Measurements from ENCODE around the gene LRRTM3. TPM values are rescaled to one million over a fixed set of nuclear protein-coding genes. Genes with fewer than 3 reads are reported as not detected.

LRRTM3 gene
- not detected for total RNA-seq

DNA sequence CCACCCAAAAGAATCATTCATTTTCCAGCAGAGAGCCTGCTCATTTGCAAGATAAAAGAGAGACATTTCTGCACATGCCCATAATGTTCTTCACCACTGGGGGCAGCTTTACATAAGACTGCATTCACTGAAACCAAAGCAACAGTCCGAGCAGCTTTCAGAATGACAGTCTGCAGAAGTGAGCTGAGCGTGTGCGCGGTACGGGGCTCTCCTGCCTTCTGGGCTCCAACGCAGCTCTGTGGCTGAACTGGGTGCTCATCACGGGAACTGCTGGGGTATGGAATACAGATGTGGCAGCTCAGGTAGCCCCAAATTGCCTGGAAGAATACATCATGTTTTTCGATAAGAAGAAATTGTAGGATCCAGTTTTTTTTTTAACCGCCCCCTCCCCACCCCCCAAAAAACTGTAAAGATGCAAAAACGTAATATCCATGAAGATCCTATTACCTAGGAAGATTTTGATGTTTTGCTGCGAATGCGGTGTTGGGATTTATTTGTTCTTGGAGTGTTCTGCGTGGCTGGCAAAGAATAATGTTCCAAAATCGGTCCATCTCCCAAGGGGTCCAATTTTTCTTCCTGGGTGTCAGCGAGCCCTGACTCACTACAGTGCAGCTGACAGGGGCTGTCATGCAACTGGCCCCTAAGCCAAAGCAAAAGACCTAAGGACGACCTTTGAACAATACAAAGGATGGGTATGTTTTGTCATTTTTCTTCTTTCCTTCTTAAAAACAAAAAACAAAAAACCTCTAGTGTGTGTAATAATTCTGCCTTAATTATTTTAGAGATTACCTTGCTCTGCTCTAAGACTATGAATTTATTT lies at the start of gene LRRTM3:
TSS of gene LRRTM3 (plus strand) at position 141 of the 820 bp plus-strand sequence.
- Histone ChIP-seq H3K27ac (no peak within 1 kb of the TSS), H3K36me3 (no peaks in the 10 kb centered on the region), H3K27me3 (peaks cover 3% of the 10 kb centered on the region), H3K4me1 (peaks cover 0 to 5% of the 10 kb centered on the region in 2 donors), H3K9me3 (no peaks in the 10 kb centered on the region), H3K4me3 (replicated peaks in 1 of 3) (no peak within 1 kb of the TSS)
- DNase-seq: peak; percentile 42 to 49
- intact Hi-C loops (cut with DNase I): no loop called here
- TF ChIP-seq POLR2A (IDR thresholded peaks at IDR 0.05): no peak
- TF ChIP-seq, protein P1, sequence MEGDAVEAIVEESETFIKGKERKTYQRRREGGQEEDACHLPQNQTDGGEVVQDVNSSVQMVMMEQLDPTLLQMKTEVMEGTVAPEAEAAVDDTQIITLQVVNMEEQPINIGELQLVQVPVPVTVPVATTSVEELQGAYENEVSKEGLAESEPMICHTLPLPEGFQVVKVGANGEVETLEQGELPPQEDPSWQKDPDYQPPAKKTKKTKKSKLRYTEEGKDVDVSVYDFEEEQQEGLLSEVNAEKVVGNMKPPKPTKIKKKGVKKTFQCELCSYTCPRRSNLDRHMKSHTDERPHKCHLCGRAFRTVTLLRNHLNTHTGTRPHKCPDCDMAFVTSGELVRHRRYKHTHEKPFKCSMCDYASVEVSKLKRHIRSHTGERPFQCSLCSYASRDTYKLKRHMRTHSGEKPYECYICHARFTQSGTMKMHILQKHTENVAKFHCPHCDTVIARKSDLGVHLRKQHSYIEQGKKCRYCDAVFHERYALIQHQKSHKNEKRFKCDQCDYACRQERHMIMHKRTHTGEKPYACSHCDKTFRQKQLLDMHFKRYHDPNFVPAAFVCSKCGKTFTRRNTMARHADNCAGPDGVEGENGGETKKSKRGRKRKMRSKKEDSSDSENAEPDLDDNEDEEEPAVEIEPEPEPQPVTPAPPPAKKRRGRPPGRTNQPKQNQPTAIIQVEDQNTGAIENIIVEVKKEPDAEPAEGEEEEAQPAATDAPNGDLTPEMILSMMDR (IDR thresholded peaks at IDR 0.05): peak; percentile 14 to 70 (median 50)
- WGBS, 2 donors: 8% methylated on average over 16 of the region's 16 CpGs

DNA sequence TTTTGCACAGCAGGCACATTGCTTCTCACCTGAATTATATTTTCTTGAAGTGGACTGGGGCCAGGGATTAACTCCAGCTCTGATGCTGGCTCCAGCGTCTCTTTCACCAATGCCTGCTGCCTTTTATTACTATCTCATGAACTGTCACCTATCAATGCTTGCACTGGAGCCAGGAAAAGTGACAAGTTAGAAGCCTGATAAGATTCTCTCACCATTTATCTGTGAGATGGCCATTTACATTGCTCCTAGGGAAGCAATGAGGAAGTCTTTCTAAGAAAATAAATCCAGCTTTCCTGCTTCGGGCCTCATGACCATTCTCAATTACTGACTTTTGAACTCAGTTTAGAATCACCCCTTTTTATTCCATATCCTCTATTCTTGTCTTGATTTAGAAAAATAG lies 48.5 kb upstream of the LRRTM3 start:
- no peak for TF ChIP-seq POLR2A (IDR thresholded peaks at IDR 0.05)
- TF ChIP-seq, protein P1 (IDR thresholded peaks at IDR 0.05): no peak
- Histone ChIP-seq H3K27me3 (no peaks in the 10 kb centered on the region), H3K27ac (no peak overlapping the region), H3K36me3 (no peaks in the 10 kb centered on the region), H3K9me3 (no peaks in the 10 kb centered on the region), H3K4me3 (replicated peaks in 1 of 3) (no peak overlapping the region), H3K4me1 (no peaks in the 10 kb centered on the region)
- WGBS, 2 donors: 68 to 73% methylated on average over 2 of the region's 2 CpGs
- intact Hi-C loops (cut with DNase I): no loop called here
- DNase-seq: no peak

DNA sequence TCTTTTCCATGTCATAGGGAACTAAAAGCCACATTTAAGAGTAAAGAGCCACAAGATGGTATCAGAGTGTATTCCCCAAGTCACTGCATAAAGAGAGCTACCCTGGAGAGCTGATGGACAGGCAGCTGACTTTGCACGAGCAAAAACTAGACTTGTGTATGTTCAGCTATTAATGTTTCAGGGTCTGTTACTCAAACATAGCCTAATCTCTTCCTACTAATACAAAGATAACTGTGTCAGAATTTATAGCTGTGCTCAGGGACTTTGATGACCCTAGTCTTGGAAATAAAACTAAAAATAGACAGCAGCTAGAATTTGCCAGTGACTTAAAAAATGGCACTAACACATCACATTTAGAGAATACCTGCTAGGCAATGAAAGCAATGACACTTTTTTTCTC lies 45.5 kb upstream of the LRRTM3 start:
- DNase-seq: no peak
- no peaks in the 10 kb centered on the region for H3K36me3 ChIP-seq
- H3K4me1 ChIP-seq: no peaks in the 10 kb centered on the region
- no peaks in the 10 kb centered on the region for H3K27me3 ChIP-seq
- intact Hi-C loops (cut with DNase I): no loop called here
- TF ChIP-seq, protein P1 (IDR thresholded peaks at IDR 0.05): no peak
- no peak for TF ChIP-seq POLR2A (IDR thresholded peaks at IDR 0.05)
- H3K27ac ChIP-seq: no peak overlapping the region
- no peak overlapping the region for H3K4me3 ChIP-seq (replicated peaks in 1 of 3)
- 80 to 84% methylated on average over 1 of the region's 1 CpG for WGBS, 2 donors
- no peaks in the 10 kb centered on the region for H3K9me3 ChIP-seq

DNA sequence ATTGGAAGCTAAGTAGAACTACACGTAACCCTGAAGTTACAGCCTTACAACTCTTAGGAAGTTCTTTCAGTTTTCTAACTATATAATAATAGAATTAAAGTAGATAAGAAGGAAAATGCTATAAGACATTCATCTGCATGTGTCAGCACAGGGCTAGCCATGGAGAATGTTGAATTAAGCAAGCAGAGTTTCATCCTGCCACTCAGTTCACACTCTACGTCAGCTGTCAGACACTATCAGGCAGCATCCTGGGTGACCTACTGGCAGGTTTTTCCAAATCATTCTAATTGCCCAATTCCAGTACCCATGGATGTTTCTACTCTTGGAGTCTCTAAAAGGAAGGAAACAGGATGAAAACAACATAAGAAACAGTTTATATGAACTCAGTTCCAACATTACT lies 45.0 kb upstream of the LRRTM3 start:
- H3K4me1 ChIP-seq: no peaks in the 10 kb centered on the region
- no peaks in the 10 kb centered on the region for H3K27me3 ChIP-seq
- no peak for TF ChIP-seq POLR2A (IDR thresholded peaks at IDR 0.05)
- TF ChIP-seq, protein P1 (IDR thresholded peaks at IDR 0.05): no peak
- no peak for DNase-seq
- no peak overlapping the region for H3K27ac ChIP-seq
- no peaks in the 10 kb centered on the region for H3K36me3 ChIP-seq
- no peaks in the 10 kb centered on the region for H3K9me3 ChIP-seq
- intact Hi-C loops (cut with DNase I): no loop called here
- 87 to 91% methylated on average over 2 of the region's 2 CpGs for WGBS, 2 donors
- H3K4me3 ChIP-seq (replicated peaks in 1 of 3): no peak overlapping the region

DNA sequence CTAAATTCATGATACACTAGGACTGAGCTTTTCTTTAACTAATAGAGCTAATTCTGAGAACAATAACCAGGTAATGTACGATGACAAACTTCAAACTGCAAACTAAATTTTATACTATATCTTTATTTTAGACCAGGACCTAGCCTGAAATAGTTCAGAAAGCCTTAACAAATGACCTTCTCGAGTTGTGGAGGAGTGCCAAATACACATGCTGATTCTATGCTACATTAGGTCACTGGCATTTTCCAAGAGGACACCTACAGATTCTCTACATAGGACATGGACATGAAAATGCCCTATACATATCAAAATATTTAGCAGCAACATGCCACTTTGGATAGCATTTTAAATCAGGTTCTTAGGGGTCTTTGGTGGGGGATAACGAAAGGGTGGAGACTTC lies 44.0 kb upstream of the LRRTM3 start:
- Histone ChIP-seq H3K9me3 (no peaks in the 10 kb centered on the region), H3K27ac (no peak overlapping the region), H3K4me3 (replicated peaks in 1 of 3) (no peak overlapping the region), H3K4me1 (no peaks in the 10 kb centered on the region), H3K27me3 (no peaks in the 10 kb centered on the region), H3K36me3 (no peaks in the 10 kb centered on the region)
- TF ChIP-seq, protein P1 (IDR thresholded peaks at IDR 0.05): no peak
- TF ChIP-seq POLR2A (IDR thresholded peaks at IDR 0.05): no peak
- intact Hi-C loops (cut with DNase I): no loop called here
- DNase-seq: no peak
- 85 to 89% methylated on average over 3 of the region's 3 CpGs for WGBS, 2 donors

Measured in thyroid gland (tissue), 4 donors.